ENCODE results near the gene ESPN.

ESPN gene

DNA sequence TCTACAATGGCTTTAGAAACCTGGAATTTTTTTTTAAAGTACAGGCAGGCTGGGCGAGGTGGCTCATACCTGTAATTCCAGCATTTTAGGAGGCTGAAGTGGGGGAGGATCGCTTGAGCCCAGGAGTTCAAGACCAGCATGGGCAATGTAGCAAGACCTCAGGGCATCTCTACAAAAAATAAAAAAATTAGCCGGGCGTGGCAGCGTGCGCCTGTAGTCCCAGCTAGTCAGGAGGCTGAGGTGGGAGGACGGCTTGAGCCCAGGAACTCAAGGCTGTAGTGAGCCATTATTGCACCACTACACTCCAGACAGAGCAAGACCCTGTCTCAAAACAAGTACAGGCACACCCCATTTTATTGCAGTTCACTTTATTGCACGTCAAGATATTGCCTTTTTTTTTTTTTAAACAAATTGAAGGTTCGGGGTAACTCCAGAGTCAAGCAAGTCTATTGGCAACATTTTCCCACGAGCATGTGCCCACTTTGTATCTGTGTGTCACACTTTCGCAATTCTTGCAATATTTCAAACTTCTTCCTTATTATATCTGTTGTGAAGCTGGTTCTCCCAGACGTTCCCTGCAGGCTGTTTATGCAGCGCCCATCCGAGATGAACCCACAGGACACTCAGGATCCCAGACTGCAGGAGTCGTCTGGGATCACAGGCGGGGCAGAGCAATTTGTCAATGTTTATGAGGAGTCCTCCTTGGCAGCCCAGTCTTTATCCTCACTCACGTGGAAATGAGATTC, 9.5 kb upstream of the ESPN start:
- no peaks in the 10 kb centered on the region for H3K9me2 ChIP-seq (replicated peaks; ENCODE audit: low read depth, low read length)
- H4K20me1 ChIP-seq (ENCODE audit: insufficient read depth, low read length, poor library complexity, severe bottlenecking) = no peaks in the 10 kb centered on the region
- no peaks in the 10 kb centered on the region for H3K27me3 ChIP-seq (ENCODE audit: insufficient read depth, low read length, poor library complexity, severe bottlenecking)
- H3F3A ChIP-seq (ENCODE audit: low read depth) = no peaks in the 10 kb centered on the region
- H3K4me2 ChIP-seq (ENCODE audit: low read depth, low read length, poor library complexity, severe bottlenecking) = peak overlapping the region; percentile 56
- TF ChIP-seq EZH2phosphoT487 (IDR thresholded peaks at IDR 0.05; ENCODE audit: borderline replicate concordance) = no peak
- TF ChIP-seq, protein P1, sequence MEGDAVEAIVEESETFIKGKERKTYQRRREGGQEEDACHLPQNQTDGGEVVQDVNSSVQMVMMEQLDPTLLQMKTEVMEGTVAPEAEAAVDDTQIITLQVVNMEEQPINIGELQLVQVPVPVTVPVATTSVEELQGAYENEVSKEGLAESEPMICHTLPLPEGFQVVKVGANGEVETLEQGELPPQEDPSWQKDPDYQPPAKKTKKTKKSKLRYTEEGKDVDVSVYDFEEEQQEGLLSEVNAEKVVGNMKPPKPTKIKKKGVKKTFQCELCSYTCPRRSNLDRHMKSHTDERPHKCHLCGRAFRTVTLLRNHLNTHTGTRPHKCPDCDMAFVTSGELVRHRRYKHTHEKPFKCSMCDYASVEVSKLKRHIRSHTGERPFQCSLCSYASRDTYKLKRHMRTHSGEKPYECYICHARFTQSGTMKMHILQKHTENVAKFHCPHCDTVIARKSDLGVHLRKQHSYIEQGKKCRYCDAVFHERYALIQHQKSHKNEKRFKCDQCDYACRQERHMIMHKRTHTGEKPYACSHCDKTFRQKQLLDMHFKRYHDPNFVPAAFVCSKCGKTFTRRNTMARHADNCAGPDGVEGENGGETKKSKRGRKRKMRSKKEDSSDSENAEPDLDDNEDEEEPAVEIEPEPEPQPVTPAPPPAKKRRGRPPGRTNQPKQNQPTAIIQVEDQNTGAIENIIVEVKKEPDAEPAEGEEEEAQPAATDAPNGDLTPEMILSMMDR (conservative IDR thresholded peaks at IDR 0.05; ENCODE audit: low read length) = no peak
- peak overlapping the region; percentile 71; the same call in 1 of the 2 replicates for H2AFZ ChIP-seq (ENCODE audit: low read length)
- peaks cover 4% of the 10 kb centered on the region for H3K4me1 ChIP-seq (ENCODE audit: insufficient read depth, low read length, poor library complexity, severe bottlenecking)
- H3K36me3 ChIP-seq (ENCODE audit: insufficient read depth, low read length) = no peaks in the 10 kb centered on the region
- no peaks in the 10 kb centered on the region for H3K9me3 ChIP-seq (ENCODE audit: insufficient read depth, low read depth, low read length)
- no peak overlapping the region for H3K9ac ChIP-seq (ENCODE audit: low read depth, low read length, poor library complexity, severe bottlenecking)
- H3K79me2 ChIP-seq (ENCODE audit: insufficient read depth, low read length) = no peaks in the 10 kb centered on the region
- peak overlapping the region; percentile 41 for H3K4me3 ChIP-seq (ENCODE audit: low read length, poor library complexity, severe bottlenecking)

DNA sequence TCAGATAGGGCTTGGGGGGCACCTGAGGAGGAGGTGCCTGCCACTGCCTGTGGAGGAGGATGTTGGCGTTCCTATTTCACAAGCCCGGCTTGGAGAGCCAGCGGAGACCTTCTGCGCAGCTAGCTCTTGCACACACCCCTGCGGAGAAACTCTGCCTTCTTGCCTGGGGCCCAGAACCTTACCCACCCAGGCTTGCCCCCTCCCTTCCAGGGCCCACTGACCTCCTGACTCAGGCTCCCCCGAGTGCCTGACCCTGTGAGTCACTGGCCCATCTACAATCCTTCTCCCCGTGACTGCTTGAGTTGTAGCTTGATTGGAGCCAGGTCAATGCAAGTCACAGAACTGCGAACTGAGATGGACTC, 8.3 kb upstream of the ESPN start:
- Histone ChIP-seq H3K9me3 (ENCODE audit: insufficient read depth, low read depth, low read length) (no peaks in the 10 kb centered on the region), H3K4me1 (ENCODE audit: insufficient read depth, low read length, poor library complexity, severe bottlenecking) (peaks cover 4% of the 10 kb centered on the region), H3F3A (ENCODE audit: low read depth) (no peaks in the 10 kb centered on the region), H3K4me3 (ENCODE audit: low read length, poor library complexity, severe bottlenecking) (no peak overlapping the region), H3K79me2 (ENCODE audit: insufficient read depth, low read length) (no peaks in the 10 kb centered on the region), H3K27me3 (ENCODE audit: insufficient read depth, low read length, poor library complexity, severe bottlenecking) (no peaks in the 10 kb centered on the region), H3K36me3 (ENCODE audit: insufficient read depth, low read length) (no peaks in the 10 kb centered on the region), H3K9ac (ENCODE audit: low read depth, low read length, poor library complexity, severe bottlenecking) (no peak overlapping the region), H2AFZ (ENCODE audit: low read length) (no peak overlapping the region), H4K20me1 (ENCODE audit: insufficient read depth, low read length, poor library complexity, severe bottlenecking) (no peaks in the 10 kb centered on the region), H3K9me2 (replicated peaks; ENCODE audit: low read depth, low read length) (no peaks in the 10 kb centered on the region), H3K4me2 (ENCODE audit: low read depth, low read length, poor library complexity, severe bottlenecking) (no peak overlapping the region)
- TF ChIP-seq EZH2phosphoT487 (IDR thresholded peaks at IDR 0.05; ENCODE audit: borderline replicate concordance) = no peak
- TF ChIP-seq, protein P1 (conservative IDR thresholded peaks at IDR 0.05; ENCODE audit: low read length) = no peak

GRCh38 chr1:6416906-6417305, 7.7 kb upstream of the ESPN start:
- no peaks in the 10 kb centered on the region for H4K20me1 ChIP-seq (ENCODE audit: insufficient read depth, low read length, poor library complexity, severe bottlenecking)
- no peaks in the 10 kb centered on the region for H3K79me2 ChIP-seq (ENCODE audit: insufficient read depth, low read length)
- no peak overlapping the region for H2AFZ ChIP-seq (ENCODE audit: low read length)
- H3K4me1 ChIP-seq (ENCODE audit: insufficient read depth, low read length, poor library complexity, severe bottlenecking) = peaks cover 4% of the 10 kb centered on the region
- H3K27me3 ChIP-seq (ENCODE audit: insufficient read depth, low read length, poor library complexity, severe bottlenecking) = no peaks in the 10 kb centered on the region
- H3K9ac ChIP-seq (ENCODE audit: low read depth, low read length, poor library complexity, severe bottlenecking) = no peak overlapping the region
- H3K9me2 ChIP-seq (replicated peaks; ENCODE audit: low read depth, low read length) = no peaks in the 10 kb centered on the region
- no peaks in the 10 kb centered on the region for H3F3A ChIP-seq (ENCODE audit: low read depth)
- no peaks in the 10 kb centered on the region for H3K9me3 ChIP-seq (ENCODE audit: insufficient read depth, low read depth, low read length)
- TF ChIP-seq, protein P1 (conservative IDR thresholded peaks at IDR 0.05; ENCODE audit: low read length) = no peak
- no peak for TF ChIP-seq EZH2phosphoT487 (IDR thresholded peaks at IDR 0.05; ENCODE audit: borderline replicate concordance)
- no peaks in the 10 kb centered on the region for H3K36me3 ChIP-seq (ENCODE audit: insufficient read depth, low read length)
- H3K4me2 ChIP-seq (ENCODE audit: low read depth, low read length, poor library complexity, severe bottlenecking) = no peak overlapping the region
- no peak overlapping the region for H3K4me3 ChIP-seq (ENCODE audit: low read length, poor library complexity, severe bottlenecking)

Data from Loucy (cell line).